Cardiac fibroblast (primary cell): ENCODE measurements around the gene KCNJ14.

Experiments
- DNase-seq, 2 donors: peaks; one replicate each; pipeline versions ENCODE4 v3.0.0 to v3.0.0-alpha.2; 2010; ENCODE audit warnings: low read depth in 2 of 2
- H3K4me3 ChIP-seq, 2 donors: replicated peaks in 1 of 2; 1 replicate in 1 of 2; 2 replicates in 1 of 2; pipeline ENCODE4 v1.5.1; 2011; ENCODE audit warnings: low read depth in 2 of 2, low read length in 2 of 2, mild to moderate bottlenecking in 2 of 2, moderate library complexity in 1 of 2
- CTCF ChIP-seq: IDR thresholded peaks from one replicate; pipeline ENCODE4 v1.5.1; 2011; ENCODE audit warnings: low read depth, mild to moderate bottlenecking, low read length, inconsistent platforms

The KCNJ14 gene

GRCh38 chr19:48476176-48476575, 20.8 kb downstream of the KCNJ14 start:
- no peak overlapping the region for H3K4me3 ChIP-seq
- TF ChIP-seq CTCF, result no peak
- DNase-seq, result no peak

- H3K4me3 ChIP-seq, result no peak overlapping the region
- no peak for DNase-seq
- no peak for TF ChIP-seq CTCF
Observed at GRCh38 chr19:48477067-48477685, 21.8 kb downstream of the KCNJ14 start.

GRCh38 chr19:48477698-48478338, 22.4 kb downstream of the KCNJ14 start:
- DNase-seq, result no peak
- no peak for TF ChIP-seq CTCF
- H3K4me3 ChIP-seq, result no peak overlapping the region

GRCh38 chr19:48478339-48479256, 23.2 kb downstream of the KCNJ14 start:
- no peak for DNase-seq
- H3K4me3 ChIP-seq, result no peak overlapping the region
- TF ChIP-seq CTCF, result no peak

- DNase-seq, result no peak
- TF ChIP-seq CTCF, result no peak
Observed at GRCh38 chr19:48479686-48480085, 24.3 kb downstream of the KCNJ14 start.

GRCh38 chr19:48480183-48480557, 24.8 kb downstream of the KCNJ14 start:
- no peak for DNase-seq
- H3K4me3 ChIP-seq, result peak overlapping the region; percentile 19 to 35
- TF ChIP-seq CTCF, result no peak

More at GRCh38 chr19:48479686-48480085, 24.3 kb downstream of the KCNJ14 start:
- H3K4me3 ChIP-seq, result no peak overlapping the region
